Tibial nerve (tissue), 4 donors: ENCODE measurements around the gene PRKCG. TPM values are rescaled to one million over a fixed set of nuclear protein-coding genes. Genes with fewer than 3 reads are reported as not detected.

Experiments used
- DNase-seq, 2 donors: peaks; one replicate each; pipeline ENCODE4 v3.0.0-alpha.2; 2019; ENCODE audit warnings: low spot score in 2 of 2
- H3K27ac ChIP-seq, 4 donors: fragments of 200-600 bp; sonication (generic) in 3 of 4; one replicate each; pipeline ENCODE4 v1.5.1; 2017 to 2019; ENCODE audit warnings: mild to moderate bottlenecking in 1 of 4
- H3K27me3 ChIP-seq, 2 donors: fragments of 200-600 bp; sonication (generic) in 1 of 2; one replicate each; pipeline versions ENCODE4 v1.5.1 to v1.6.0; 2017 to 2019
- H3K36me3 ChIP-seq, 3 donors: fragments of 200-600 bp; sonication (generic); one replicate each; pipeline ENCODE4 v1.5.1; 2018 to 2019
- H3K4me1 ChIP-seq, 4 donors: fragments of 200-600 bp; sonication (generic) in 3 of 4; one replicate each; pipeline ENCODE4 v1.5.1; 2017 to 2019
- H3K4me3 ChIP-seq, 4 donors: fragments of 200-600 bp; sonication (generic) in 3 of 4; one replicate each; pipeline ENCODE4 v1.5.1; 2017 to 2019; ENCODE audit warnings: mild to moderate bottlenecking in 1 of 4, moderate library complexity in 1 of 4
- H3K9me3 ChIP-seq, 4 donors: fragments of 200-600 bp; sonication (generic) in 3 of 4; one replicate each; pipeline ENCODE4 v1.5.1; 2017 to 2019
- CTCF ChIP-seq, 5 experiments: fragments of 200-600 bp in 3 of 5; fragments of 450-650 bp in 2 of 5; sonication (generic) in 3 of 5; IDR thresholded peaks; one replicate each; pipeline ENCODE4 v1.5.1; 2016 to 2019; ENCODE audit warnings: antibody characterized with exemption in 5 of 5, mild to moderate bottlenecking in 3 of 5, moderate library complexity in 2 of 5
- EP300 ChIP-seq, 2 donors: sonication (generic); formaldehyde crosslinking; IDR thresholded peaks; one replicate each; pipeline ENCODE4 v1.6.1; 2017; ENCODE audit warnings: antibody characterized with exemption in 2 of 2, mild to moderate bottlenecking in 1 of 2
- POLR2A ChIP-seq, 2 donors: fragments of 450-650 bp; IDR thresholded peaks; one replicate each; pipeline ENCODE4 v1.6.1; 2017; ENCODE audit warnings: antibody characterized with exemption in 2 of 2, mild to moderate bottlenecking in 2 of 2, moderate library complexity in 2 of 2
- WGBS, 2 donors: methylation state at CpG; one replicate each; pipeline ENCODE4 v1.1.5; 2018; 5-methylcytosine and 5-hydroxymethylcytosine counted together
- total RNA-seq, 4 donors: library from RNA; depleted of rRNA; stranded (reverse); fragments of >200 nt; gene quantifications; one replicate each; pipeline ENCODE4 v1.1.0, GENCODE V29; 2016

Gene PRKCG
- total RNA-seq, 4 donors from 2014 or later, result not detected

GRCh38 chr19:53951436-53951835 lies 69.4 kb downstream of the PRKCG start:
- Histone ChIP-seq H3K27me3 (no peaks in the 10 kb centered on the region), H3K36me3 (no peaks in the 10 kb centered on the region)
- TF ChIP-seq EP300 (IDR thresholded peaks at IDR 0.05) (no peak), CTCF (IDR thresholded peaks at IDR 0.05) (no peak)

GRCh38 chr19:53951947-53952346 lies 70.0 kb downstream of the PRKCG start:
- TF ChIP-seq POLR2A (IDR thresholded peaks at IDR 0.05) (no peak), EP300 (IDR thresholded peaks at IDR 0.05) (no peak), CTCF (IDR thresholded peaks at IDR 0.05) (no peak)
- H3K9me3 ChIP-seq, result peaks cover 0 to 15% (median 0%) of the 10 kb centered on the region in 4 donors
- no peak for DNase-seq
- H3K36me3 ChIP-seq, result no peaks in the 10 kb centered on the region
- H3K27ac ChIP-seq, result no peak overlapping the region
- 83 to 89% methylated on average over 9 of the region's 9 CpGs for WGBS, 2 donors
- H3K4me1 ChIP-seq, result no peaks in the 10 kb centered on the region
- H3K4me3 ChIP-seq, result no peak overlapping the region
- peaks cover 0 to 1% of the 10 kb centered on the region in 2 donors for H3K27me3 ChIP-seq

More at GRCh38 chr19:53951436-53951835, 69.4 kb downstream of the PRKCG start:
- DNase-seq, result no peak
- no peak overlapping the region for H3K4me3 ChIP-seq
- no peak overlapping the region for H3K27ac ChIP-seq
- peaks cover 0 to 15% (median 0%) of the 10 kb centered on the region in 4 donors for H3K9me3 ChIP-seq
- 52 to 53% methylated on average over 11 of the region's 11 CpGs for WGBS, 2 donors
- no peaks in the 10 kb centered on the region for H3K4me1 ChIP-seq

- WGBS, 2 donors, result 86 to 92% methylated on average over 8 of the region's 8 CpGs
- TF ChIP-seq POLR2A (IDR thresholded peaks at IDR 0.05) (no peak), EP300 (IDR thresholded peaks at IDR 0.05) (no peak), CTCF (IDR thresholded peaks at IDR 0.05) (no peak)
- no peak overlapping the region for H3K27ac ChIP-seq
- no peak for DNase-seq
- no peaks in the 10 kb centered on the region for H3K36me3 ChIP-seq
- peaks cover 0 to 15% (median 0%) of the 10 kb centered on the region in 4 donors for H3K9me3 ChIP-seq
- no peaks in the 10 kb centered on the region for H3K4me1 ChIP-seq
- no peak overlapping the region for H3K4me3 ChIP-seq
- H3K27me3 ChIP-seq, result peaks cover 0 to 14% of the 10 kb centered on the region in 2 donors
Measured at GRCh38 chr19:53953383-53953782, 71.4 kb downstream of the PRKCG start.

Other genes starting within 250 kb of the PRKCG start
- gene NLRP12, start 57.9 kb upstream of the PRKCG start, total RNA-seq, result 1 to 10 TPM in 2 of 4 donors, under 1 TPM in 2; 0.42 to 2.9 (median 1.2) TPM
- 10 to 100 TPM; 27.3 to 37.7 (median 31.9) TPM for gene MYADM, start 14.3 kb upstream of the PRKCG start, total RNA-seq
- not detected for gene CACNG7, start 27.1 kb downstream of the PRKCG start, total RNA-seq
- not detected for gene CACNG8, start 80.7 kb downstream of the PRKCG start, total RNA-seq
- gene CACNG6, start 109.4 kb downstream of the PRKCG start, total RNA-seq, result not detected
- gene VSTM1, start 181.7 kb downstream of the PRKCG start, total RNA-seq, result not detected
- gene TARM1, start 199.2 kb downstream of the PRKCG start, total RNA-seq, result not detected
- gene OSCAR, start 218.6 kb downstream of the PRKCG start, total RNA-seq, result 1 to 10 TPM in 3 of 4 donors, under 1 TPM in 1; 0.66 to 7.2 (median 1.9) TPM
- gene NDUFA3, start 220.7 kb downstream of the PRKCG start, total RNA-seq, result 10 to 100 TPM in 3 of 4 donors, 1 to 10 TPM in 1; 2.8 to 40.0 (median 25.4) TPM
- 10 to 100 TPM in 3 of 4 donors, 1 to 10 TPM in 1; 9.6 to 19.0 (median 13.5) TPM for gene TFPT, start 233.5 kb downstream of the PRKCG start, total RNA-seq
- 10 to 100 TPM; 37.7 to 67.5 (median 42.9) TPM for gene PRPF31, start 233.6 kb downstream of the PRKCG start, total RNA-seq